Measurements from ENCODE around the gene RNF26.

Gene RNF26

DNA sequence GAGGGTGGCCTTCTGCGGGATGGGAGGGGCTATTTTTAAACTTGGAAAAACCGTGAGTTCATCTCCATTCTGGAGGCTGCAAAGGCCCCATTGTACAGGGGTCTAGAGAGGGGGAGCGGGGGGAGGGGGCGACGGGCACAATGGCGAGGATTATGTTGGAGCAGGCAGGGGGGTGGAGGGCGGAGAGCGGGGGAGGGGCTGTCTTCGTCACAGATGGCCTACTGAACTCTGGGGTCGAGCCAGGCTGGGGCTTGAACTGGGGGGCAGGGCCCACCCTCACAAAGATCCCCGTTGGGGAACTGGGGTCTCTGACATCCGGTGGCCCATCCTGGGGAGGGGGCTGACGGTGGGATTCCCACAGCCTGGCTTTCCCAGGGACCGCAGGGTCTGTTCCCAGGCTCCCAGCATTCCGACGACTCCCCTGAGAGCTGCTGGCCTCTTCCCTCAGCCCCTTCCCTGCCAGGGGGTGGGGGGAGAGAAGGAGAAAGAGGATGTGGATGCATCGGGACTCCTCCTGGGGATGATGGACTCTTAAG lies 14.0 kb upstream of the RNF26 start:
- H3K27ac Mint-ChIP-seq = no peak overlapping the region
- peaks cover 13% of the 10 kb centered on the region for H3K27me3 Mint-ChIP-seq
- H3K4me1 Mint-ChIP-seq (ENCODE audit: low read depth) = peaks cover 22% of the 10 kb centered on the region
- H3K9me3 Mint-ChIP-seq = no peaks in the 10 kb centered on the region
- H3K4me3 Mint-ChIP-seq = peak overlapping the region; percentile 40
- no peaks in the 10 kb centered on the region for H3K36me3 Mint-ChIP-seq (ENCODE audit: low read depth)

DNA sequence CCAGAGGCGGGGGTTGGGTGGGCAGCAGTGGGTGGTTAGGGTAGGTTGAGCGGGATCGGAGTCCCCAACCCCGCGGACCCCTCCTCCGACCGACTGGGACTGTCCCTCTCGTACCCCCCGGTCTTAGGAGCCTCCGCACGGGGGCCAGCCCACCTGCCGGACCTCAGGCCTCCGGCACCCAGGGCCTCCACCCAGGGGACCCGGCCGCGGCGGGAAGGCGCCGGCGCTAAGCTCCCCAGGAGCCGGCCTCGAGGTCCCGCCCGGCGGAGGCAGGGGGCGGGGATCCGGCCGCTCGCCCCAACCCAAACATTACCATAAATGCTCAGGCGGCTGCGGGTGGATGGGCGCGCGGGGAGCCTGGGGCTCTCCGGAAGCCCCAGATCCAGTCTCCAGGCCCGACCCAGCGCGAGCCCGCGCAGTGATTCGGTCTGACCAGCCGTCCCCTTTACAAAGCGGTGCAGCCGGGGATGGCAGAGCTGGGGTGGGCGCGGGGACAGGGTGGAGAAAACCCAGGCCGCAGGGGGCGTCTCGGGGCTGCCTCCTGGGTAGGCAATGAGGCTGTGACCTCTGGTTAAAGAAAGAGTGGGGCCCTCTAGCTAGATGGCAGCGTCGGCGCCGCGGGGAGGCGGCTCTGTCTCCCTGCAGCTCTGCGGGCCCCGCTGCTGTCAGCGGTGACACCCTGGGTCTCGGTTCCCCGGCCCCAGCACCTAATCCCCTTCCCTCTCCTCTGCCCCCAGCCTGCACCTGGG lies 13.4 kb upstream of the RNF26 start:
- peaks cover 8% of the 10 kb centered on the region for H3K27me3 Mint-ChIP-seq
- peak overlapping the region; percentile 84 for H3K4me3 Mint-ChIP-seq
- no peaks in the 10 kb centered on the region for H3K9me3 Mint-ChIP-seq
- H3K27ac Mint-ChIP-seq = peak overlapping the region; percentile 78
- peaks cover 16% of the 10 kb centered on the region for H3K4me1 Mint-ChIP-seq (ENCODE audit: low read depth)
- no peaks in the 10 kb centered on the region for H3K36me3 Mint-ChIP-seq (ENCODE audit: low read depth)

DNA sequence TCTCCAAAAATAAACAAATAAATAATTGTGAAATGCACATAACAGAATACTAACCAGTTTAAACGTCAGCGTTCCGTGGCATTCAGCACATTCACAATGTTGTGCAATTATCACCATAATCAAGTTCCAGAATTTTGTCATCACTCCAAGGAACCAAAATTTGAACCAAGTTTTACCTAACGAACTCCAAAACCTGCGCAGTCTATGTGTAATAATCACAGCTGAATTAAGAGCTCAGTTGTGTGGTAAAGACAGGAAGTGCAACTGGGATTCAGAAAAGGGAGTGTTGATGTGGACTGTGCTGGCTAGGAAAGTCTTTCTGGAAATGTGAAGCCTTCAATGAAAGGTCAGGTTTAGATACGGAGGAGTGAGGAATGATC lies 12.0 kb upstream of the RNF26 start:
- H3K27ac Mint-ChIP-seq = no peak overlapping the region
- H3K27me3 Mint-ChIP-seq = peaks cover 7% of the 10 kb centered on the region
- H3K4me3 Mint-ChIP-seq = peak overlapping the region; percentile 84
- peaks cover 16% of the 10 kb centered on the region for H3K4me1 Mint-ChIP-seq (ENCODE audit: low read depth)
- no peaks in the 10 kb centered on the region for H3K9me3 Mint-ChIP-seq
- H3K36me3 Mint-ChIP-seq (ENCODE audit: low read depth) = no peaks in the 10 kb centered on the region

DNA sequence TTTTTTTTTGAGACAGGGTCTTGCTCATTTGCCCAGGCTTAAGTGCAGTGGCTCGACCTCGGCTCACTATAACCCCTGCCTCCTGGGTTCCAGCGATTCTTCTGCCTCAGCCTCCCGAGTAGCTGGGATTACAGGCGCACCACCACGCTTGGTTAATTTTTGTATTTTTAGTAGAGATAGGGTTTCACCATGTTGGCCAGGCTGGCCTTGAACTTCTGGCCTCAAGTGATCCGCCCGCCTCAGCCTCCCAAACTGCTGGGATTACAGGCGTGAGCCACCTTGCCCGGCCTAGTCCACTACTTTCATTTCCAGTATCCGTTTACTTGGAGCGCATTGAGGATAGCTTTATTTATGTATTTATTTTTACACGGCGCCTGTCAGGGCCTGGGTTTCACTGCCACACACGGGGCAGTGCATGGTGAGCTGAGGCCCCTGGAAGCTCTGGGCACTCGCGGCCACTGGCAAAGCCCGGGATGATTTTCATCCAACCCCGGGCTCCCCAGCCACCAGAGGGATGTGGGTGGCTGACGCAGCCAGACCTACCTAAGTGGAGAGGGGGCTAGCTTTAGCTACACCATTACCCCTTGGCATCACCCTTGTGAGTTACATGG lies 11.3 kb upstream of the RNF26 start:
- H3K27ac Mint-ChIP-seq = no peak overlapping the region
- H3K27me3 Mint-ChIP-seq = peaks cover 2% of the 10 kb centered on the region
- peaks cover 16% of the 10 kb centered on the region for H3K4me1 Mint-ChIP-seq (ENCODE audit: low read depth)
- H3K36me3 Mint-ChIP-seq (ENCODE audit: low read depth) = no peaks in the 10 kb centered on the region
- no peaks in the 10 kb centered on the region for H3K9me3 Mint-ChIP-seq
- no peak overlapping the region for H3K4me3 Mint-ChIP-seq

DNA sequence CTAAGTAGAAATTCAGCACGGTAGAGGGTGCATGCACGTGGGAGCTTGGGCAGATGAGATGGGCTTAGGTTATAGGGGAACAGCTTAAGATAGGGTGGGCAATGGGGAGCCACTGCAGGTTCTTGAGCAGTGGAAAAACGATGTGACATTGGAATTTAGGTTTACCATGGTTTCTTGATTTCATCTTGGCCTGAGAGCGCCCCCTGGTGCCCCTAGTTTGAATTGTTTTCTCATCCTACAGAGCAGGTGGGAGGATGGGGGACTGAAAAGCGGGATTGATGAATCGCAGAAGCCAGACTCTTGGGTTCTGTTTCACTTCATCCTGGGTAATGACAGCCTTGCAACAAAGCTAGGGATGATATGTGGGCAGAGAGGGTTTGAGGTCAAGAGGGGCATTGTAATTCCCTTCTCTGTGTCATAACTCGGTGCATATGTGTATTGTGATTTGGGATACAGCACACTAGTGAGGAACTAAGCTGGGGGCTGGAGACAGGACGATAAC lies 10.7 kb upstream of the RNF26 start:
- H3K4me3 Mint-ChIP-seq = no peak overlapping the region
- no peak overlapping the region for H3K27ac Mint-ChIP-seq
- peaks cover 16% of the 10 kb centered on the region for H3K4me1 Mint-ChIP-seq (ENCODE audit: low read depth)
- no peaks in the 10 kb centered on the region for H3K9me3 Mint-ChIP-seq
- H3K36me3 Mint-ChIP-seq (ENCODE audit: low read depth) = no peaks in the 10 kb centered on the region
- H3K27me3 Mint-ChIP-seq = no peaks in the 10 kb centered on the region

DNA sequence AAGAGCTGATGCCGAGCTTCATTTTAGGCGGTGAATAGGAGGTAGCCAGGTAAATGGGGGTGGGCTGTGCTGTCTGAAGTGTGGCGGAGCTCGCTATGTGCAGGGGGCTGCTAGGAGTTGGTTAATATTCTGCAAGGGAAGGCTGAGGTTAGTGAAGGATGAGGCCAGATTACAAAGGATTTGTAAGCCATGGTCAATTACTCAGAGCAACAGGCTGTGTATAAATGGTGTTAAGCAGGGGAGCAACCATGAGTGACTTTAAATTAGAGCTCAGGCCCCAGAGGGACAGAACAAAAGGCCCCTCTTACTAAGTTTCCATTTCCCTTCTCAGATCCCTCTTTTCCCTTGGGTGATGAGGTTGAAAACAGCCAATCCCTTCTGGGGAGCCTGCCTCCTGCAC lies 10.1 kb upstream of the RNF26 start:
- Mint-ChIP-seq H3K4me3 (no peak overlapping the region), H3K36me3 (ENCODE audit: low read depth) (no peaks in the 10 kb centered on the region), H3K27me3 (no peaks in the 10 kb centered on the region), H3K27ac (no peak overlapping the region), H3K9me3 (no peaks in the 10 kb centered on the region), H3K4me1 (ENCODE audit: low read depth) (peaks cover 16% of the 10 kb centered on the region)

DNA sequence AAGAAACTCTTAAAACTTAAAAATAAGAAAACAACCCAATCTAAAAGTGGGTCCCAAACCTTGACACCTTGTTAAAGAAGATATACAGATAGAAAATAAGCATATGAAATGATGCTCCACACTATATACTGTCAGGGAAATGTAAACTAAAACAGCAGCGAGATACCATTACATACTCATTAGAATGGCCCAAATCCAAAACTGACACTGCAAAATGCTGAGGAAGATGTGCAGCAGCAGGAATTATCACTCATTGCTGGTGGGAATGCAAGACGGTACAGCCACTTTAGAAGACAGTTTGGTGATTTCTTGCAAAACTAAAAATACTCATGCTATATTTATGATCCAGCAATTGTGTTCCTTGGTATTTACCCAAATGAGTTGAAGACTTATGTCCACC lies 5.0 kb upstream of the RNF26 start:
- Mint-ChIP-seq H3K4me3 (no peak overlapping the region), H3K9me3 (no peaks in the 10 kb centered on the region), H3K27me3 (no peaks in the 10 kb centered on the region), H3K27ac (no peak overlapping the region), H3K36me3 (ENCODE audit: low read depth) (no peaks in the 10 kb centered on the region), H3K4me1 (ENCODE audit: low read depth) (peaks cover 14% of the 10 kb centered on the region)

DNA sequence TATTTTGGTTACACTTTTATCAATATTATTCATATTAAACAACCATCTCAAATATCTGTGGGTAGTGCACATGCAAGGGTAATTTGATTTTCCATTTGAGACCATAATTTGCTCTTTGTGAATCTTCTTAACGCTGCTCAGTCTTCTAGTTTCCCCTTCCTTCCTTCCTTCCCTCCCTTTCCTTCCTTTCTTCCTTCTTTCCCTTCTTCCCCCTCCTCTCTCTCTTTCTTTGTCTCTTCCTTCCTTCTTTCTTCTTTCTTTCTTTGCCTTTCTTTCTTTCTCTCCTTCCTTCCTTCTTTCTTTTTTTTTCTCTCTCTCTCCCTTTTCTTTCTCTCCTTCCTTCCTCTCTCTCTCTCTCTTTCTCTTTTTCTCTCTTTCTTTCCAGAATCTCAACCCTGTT lies 4.1 kb upstream of the RNF26 start:
- H3K9me3 Mint-ChIP-seq = no peaks in the 10 kb centered on the region
- H3K27me3 Mint-ChIP-seq = no peaks in the 10 kb centered on the region
- H3K4me1 Mint-ChIP-seq (ENCODE audit: low read depth) = peaks cover 16% of the 10 kb centered on the region
- H3K4me3 Mint-ChIP-seq = no peak overlapping the region
- H3K36me3 Mint-ChIP-seq (ENCODE audit: low read depth) = no peaks in the 10 kb centered on the region
- H3K27ac Mint-ChIP-seq = no peak overlapping the region

DNA sequence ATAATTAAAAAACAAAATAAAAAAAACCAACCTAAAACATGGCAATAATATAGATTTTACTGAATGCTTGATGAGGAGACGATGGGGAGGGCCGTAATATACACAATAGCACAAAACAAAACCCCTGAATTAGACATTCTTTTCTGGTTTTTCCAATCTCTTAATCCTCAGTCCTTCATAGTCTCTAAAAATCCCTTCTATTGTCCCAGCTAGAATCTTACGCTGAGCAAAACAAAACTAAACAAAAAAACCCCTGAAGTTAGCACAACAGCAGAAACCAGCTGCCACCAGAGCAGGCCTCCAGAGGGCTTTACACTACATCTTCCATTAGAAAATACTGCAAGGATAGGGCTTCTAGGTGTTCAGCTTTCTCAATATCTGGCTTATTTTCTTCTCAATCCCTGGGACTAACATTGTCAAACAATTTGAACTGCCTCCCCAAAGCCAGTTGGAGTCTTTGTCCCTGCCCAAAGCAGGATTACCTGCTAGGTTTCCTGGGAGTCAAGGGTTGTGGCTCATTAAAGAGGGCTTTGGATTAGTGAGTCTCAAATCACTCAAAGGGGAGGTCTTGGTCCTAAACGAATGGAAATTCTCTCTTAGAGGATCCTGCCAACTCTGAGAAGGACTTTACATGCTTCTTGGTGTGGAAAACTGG lies 2.1 kb upstream of the RNF26 start:
- Mint-ChIP-seq H3K27ac (no peak overlapping the region), H3K4me1 (ENCODE audit: low read depth) (peaks cover 33% of the 10 kb centered on the region), H3K9me3 (no peaks in the 10 kb centered on the region), H3K27me3 (no peaks in the 10 kb centered on the region), H3K36me3 (ENCODE audit: low read depth) (peaks cover 11% of the 10 kb centered on the region), H3K4me3 (no peak overlapping the region)

DNA sequence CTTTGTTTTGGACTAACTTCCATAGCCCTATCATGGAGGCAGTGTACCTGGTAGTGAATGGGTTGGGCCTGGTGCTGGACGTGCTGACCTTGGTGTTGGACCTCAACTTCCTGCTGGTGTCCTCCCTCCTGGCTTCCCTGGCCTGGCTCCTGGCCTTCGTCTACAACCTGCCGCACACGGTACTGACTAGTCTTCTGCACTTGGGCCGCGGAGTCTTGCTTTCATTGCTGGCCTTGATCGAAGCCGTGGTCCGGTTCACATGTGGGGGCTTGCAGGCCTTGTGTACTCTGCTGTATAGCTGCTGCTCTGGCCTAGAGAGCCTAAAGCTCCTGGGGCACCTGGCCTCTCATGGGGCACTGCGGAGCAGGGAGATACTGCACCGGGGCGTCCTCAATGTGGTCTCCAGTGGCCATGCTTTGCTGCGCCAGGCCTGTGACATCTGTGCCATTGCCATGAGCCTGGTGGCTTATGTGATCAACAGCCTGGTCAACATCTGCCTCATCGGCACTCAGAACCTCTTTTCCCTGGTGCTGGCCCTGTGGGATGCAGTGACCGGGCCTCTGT lies 846 bp downstream of the RNF26 start:
- Mint-ChIP-seq H3K27me3 (peaks cover 10% of the 10 kb centered on the region), H3K4me1 (ENCODE audit: low read depth) (peaks cover 44% of the 10 kb centered on the region), H3K9me3 (no peaks in the 10 kb centered on the region)

DNA sequence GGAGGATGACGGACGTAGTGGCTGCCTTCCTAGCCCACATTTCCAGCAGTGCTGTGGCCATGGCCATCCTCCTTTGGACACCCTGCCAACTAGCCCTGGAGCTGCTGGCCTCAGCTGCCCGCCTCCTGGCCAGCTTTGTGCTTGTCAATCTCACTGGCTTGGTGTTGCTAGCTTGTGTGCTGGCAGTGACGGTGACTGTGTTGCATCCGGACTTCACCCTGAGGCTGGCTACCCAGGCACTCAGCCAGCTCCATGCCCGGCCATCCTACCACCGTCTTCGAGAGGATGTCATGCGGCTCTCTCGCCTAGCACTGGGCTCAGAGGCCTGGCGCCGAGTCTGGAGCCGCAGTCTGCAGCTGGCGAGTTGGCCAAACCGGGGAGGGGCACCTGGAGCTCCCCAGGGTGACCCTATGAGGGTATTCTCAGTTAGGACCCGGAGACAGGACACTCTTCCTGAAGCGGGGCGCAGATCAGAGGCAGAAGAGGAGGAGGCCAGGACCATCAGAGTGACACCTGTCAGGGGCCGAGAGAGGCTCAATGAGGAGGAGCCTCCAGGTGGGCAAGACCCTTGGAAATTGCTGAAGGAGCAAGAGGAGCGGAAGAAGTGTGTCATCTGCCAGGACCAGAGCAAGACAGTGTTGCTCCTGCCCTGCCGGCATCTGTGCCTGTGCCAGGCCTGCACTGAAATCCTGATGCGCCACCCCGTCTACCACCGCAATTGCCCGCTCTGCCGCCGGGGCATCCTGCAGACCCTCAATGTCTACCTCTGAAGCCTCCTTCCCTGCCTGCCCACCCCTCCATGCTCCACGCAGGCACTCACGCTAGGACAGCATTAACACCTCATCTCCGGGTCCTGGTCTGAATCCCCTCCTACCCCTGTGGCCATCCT lies 1.6 kb downstream of the RNF26 start:
- peaks cover 16% of the 10 kb centered on the region for H3K36me3 Mint-ChIP-seq (ENCODE audit: low read depth)
- peaks cover 46% of the 10 kb centered on the region for H3K4me1 Mint-ChIP-seq (ENCODE audit: low read depth)
- H3K27me3 Mint-ChIP-seq = peaks cover 13% of the 10 kb centered on the region
- H3K27ac Mint-ChIP-seq = peak overlapping the region; percentile 98
- H3K4me3 Mint-ChIP-seq = peak overlapping the region; percentile 97
- no peaks in the 10 kb centered on the region for H3K9me3 Mint-ChIP-seq

More for the DNA sequence above, 846 bp downstream of the RNF26 start:
- peak overlapping the region; percentile 97 for H3K4me3 Mint-ChIP-seq
- peaks cover 16% of the 10 kb centered on the region for H3K36me3 Mint-ChIP-seq (ENCODE audit: low read depth)
- peak overlapping the region; percentile 98 for H3K27ac Mint-ChIP-seq

DNA sequence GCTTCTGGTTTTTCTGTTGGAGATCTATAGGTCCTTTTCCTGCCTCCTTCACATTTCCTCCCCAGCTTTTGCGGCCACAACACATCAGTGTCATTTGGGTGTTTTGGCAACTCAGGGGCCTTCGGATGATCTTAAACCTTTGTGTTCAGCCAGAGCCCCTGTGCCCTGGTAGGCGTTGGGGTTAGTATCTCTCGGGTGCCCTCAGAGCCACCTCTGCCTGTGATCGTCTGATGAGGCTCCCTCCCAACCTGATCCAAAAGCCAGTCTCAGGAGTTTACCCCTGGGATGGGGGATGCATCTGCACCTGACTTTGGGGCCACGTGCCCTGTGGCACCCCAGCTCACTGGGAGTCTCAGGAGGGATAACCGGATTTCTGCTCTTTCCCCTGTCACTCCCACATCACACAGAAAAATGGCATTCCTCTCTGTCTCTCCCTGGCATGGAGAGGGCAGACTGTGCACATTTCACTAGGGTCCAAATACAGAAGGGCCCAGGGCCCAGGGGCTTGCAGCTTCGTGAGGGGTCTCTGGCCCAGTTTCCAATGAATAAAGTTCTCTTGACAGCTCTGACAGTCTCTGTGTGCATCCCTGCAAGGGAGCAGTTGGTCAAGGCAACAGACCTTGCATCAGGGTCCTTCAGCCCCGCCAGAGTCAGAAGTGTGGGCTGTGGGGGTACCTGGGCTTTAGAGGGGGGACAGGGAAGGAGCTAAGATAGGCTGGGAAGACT lies 2.6 kb downstream of the RNF26 start:
- Mint-ChIP-seq H3K36me3 (ENCODE audit: low read depth) (peaks cover 16% of the 10 kb centered on the region), H3K27me3 (peaks cover 21% of the 10 kb centered on the region), H3K27ac (no peak overlapping the region), H3K9me3 (no peaks in the 10 kb centered on the region), H3K4me1 (ENCODE audit: low read depth) (peaks cover 50% of the 10 kb centered on the region), H3K4me3 (no peak overlapping the region)

DNA sequence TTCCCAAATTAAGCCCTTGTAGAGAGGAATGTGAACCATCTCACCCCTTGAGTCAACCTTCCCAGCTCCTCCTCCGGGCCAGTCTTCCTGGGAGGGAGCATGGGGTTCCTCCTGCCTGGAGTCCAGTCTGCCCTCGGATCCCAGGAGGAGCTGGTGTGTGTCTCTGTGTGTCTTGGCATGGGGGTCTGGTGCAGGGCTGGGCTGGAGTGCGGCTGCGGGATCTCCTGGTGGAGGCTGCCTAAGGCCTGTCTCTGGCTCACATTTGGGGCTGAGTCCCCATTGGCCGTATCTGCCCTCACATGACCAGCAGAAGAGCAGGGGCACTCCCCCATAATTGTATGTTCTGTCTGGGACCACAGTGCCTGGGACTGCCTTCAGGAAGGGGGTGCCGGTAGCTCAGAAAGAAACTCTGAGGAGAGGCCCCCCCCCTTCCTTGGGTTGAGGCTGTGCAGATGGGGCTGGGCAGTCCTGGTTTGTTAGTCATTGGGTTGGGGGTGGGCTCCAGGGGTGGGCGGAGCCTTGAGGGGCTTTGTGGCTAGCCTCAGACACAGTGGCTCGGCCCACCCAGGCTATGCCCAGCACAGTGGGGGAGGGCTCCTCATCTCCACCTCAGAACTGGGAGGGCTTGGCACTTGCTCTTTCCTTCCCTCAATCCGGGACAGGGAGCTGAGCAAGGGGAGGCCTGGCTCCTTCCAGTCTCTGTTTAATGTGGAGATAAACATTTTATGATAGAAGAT lies 3.4 kb downstream of the RNF26 start:
- no peak overlapping the region for H3K4me3 Mint-ChIP-seq
- H3K9me3 Mint-ChIP-seq = no peaks in the 10 kb centered on the region
- H3K27me3 Mint-ChIP-seq = peaks cover 24% of the 10 kb centered on the region
- H3K4me1 Mint-ChIP-seq (ENCODE audit: low read depth) = peaks cover 49% of the 10 kb centered on the region
- H3K27ac Mint-ChIP-seq = no peak overlapping the region
- peaks cover 16% of the 10 kb centered on the region for H3K36me3 Mint-ChIP-seq (ENCODE audit: low read depth)

Data from stimulated activated naive CD8-positive, alpha-beta T cell treated with anti-CD3 and anti-CD28 coated beads, Interleukin-15, Interleukin-2, amounts not matched to agents 100 ng/mL and 50 ng/mL, for 24 hours (primary cell).